HT-29 (cell line): ENCODE measurements around the gene EXOC3L2. TPM values are rescaled to one million over a fixed set of nuclear protein-coding genes. Genes with fewer than 3 reads are reported as not detected.
"Not testable (repeated sequence)": the region's sequence is repeated elsewhere in the genome, so short reads cannot be mapped to it uniquely, and the experiment has no call there.

Experiments used
- DNase-seq: peaks from one replicate; pipeline ENCODE4 v3.0.0-alpha.2; 2015; ENCODE audit warnings: low spot score
- total RNA-seq: library from RNA; depleted of rRNA; stranded (reverse); fragments of >200 nt; shearing (Covaris generic); gene quantifications from 2 replicates; pipeline ENCODE4 v1.2.3, GENCODE V29; 2014; rRNA removed

The EXOC3L2 gene
- total RNA-seq = not detected in 2 replicates

GRCh38 chr19:45245334-45245787 lies at the start of gene EXOC3L2:
Gene EXOC3L2 (minus strand): TSS chr19:45245407. CDS start chr19:45239045, 6,362 bp downstream.
- no peak for DNase-seq

DNA sequence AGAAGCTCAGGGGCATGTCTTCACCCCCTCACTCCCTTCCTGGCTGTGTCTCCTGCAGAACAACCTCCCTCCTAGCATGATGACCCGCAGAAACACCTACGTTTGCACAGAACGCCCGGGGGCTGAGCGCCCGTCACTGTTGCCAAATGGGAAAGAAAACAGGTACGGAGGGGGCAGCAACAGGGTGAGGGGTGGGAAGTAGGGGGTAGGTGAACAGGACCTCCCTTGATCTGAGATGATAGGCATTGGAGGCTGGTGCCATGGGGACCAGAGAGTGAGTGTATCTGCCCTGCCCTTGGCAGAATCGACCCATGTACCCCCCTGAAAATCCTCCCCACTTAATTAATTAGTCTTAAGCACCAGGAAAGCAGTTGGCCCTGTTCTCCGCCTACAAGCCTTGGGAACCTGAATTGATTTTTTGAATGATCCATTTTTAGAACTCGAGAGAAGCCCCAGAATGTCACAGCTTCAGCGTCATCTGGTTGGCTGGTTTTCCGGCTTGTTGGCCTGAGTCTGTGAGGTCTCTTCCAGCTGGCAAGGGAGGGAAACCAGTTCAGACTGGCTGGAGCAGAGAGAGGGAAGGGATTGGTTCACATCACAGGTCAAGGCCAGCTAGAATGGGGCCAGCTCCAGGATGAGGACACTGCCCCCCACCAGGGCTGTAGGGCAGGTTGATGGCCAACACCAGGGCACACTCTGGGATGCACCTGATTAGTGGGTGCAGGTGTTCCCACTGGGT lies 49.3 kb upstream of the EXOC3L2 start:
- no peak for DNase-seq

GRCh38 chr19:45293682-45294081 lies 48.5 kb upstream of the EXOC3L2 start:
- DNase-seq = no peak

DNA sequence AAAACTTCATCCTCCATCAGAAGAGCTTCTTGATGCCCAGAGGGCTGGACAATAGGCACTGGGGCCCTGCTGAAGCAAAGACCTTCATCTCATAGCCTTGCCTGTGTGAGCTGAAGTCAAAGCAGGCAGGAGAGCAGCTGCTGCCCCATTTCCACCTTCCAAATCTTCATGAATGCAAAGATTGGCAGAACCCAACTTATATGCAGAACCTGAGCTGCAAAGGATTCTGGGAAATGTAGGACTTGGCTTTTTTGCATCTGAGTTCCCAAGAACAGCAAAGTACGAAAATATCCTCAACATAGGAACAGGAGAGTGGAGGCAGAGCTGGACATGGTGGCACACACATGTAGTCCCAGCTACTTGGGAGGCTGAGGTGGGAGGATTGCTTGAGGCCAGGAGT lies 46.6 kb upstream of the EXOC3L2 start:
- DNase-seq = no peak

DNA sequence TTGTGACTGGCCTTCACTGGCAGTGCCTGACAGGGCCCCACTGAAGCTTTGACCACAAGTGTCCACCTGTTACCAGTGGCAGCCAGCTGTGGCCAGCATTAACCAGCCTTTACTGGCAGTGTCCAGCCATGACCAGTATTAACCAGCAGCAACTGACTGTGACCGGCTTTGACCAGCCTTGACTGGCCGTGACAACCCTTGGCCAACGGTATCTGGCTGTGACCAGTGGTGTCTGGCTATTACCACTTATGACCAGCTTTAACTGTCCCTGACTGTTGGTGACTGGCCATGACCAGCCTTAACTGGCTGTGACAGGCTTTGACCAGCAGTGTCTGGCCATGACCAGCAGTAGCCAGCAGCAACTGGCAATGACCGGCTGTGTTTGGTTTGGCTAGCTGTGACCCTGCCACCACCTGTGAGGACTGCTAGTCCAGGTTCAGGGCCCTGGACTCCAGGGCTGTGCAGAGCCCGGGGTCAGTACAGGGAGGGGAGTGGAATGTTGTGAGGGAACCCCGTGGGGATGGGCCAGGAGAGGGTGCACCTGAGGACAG lies 45.2 kb upstream of the EXOC3L2 start:
- no peak for DNase-seq

- no peak for DNase-seq
These were observed 38.3 kb upstream of the EXOC3L2 start for GRCh38 chr19:45283443-45284033.

DNA sequence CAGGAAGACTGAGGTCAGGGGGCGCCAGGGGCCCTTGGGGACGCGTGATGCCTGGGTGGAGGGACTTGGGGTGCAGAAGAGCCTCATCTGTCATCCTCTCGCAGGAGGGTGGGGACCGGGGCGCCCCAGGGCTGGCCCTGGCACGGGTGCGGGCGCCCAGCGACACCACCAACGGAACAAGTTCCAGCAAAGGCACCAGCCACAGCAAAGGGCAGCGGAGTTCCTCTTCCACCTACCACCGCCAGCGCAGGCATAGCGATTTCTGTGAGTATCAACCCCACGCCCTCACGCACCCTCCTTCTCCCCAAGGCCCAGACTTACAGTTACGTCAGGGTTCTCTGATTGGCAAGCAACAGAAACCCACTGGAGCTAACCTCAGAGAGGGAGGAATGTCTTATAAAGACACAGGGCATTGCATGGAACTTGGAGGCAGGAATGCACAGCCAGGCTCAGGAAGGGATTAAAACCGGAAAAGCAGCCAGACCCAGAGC lies 35.3 kb upstream of the EXOC3L2 start:
- DNase-seq = no peak

DNA sequence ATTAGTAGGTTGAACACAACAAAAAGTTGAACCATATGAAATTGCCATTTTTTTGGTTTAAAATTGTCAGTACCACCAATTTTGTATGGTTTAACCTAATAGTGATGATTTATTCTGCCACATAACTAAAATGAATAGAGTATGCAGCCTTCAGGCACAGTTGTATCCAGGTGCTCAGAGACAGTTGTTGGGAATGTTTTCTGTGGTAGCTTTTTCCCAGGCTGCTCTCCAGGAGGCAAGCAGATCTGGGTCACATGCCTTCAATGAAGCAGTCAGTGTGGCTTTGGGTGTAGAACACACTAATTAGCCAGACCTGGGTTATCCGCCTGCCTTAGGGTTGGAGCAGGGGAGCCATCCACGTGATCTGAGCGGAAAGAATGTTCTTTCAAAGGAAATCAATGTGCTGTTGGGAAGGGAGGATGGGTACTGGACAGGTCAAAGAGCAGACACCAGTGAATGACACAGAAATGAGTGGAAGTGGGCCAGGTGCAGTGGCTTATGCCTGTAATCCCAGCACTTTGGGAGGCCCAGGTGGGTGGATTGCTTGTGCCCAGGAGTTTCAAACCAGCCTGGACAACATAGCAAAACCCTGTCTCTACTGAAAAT lies 34.5 kb upstream of the EXOC3L2 start:
- DNase-seq = no peak

GRCh38 chr19:45278087-45278486 lies 32.9 kb upstream of the EXOC3L2 start:
- DNase-seq = no peak

DNA sequence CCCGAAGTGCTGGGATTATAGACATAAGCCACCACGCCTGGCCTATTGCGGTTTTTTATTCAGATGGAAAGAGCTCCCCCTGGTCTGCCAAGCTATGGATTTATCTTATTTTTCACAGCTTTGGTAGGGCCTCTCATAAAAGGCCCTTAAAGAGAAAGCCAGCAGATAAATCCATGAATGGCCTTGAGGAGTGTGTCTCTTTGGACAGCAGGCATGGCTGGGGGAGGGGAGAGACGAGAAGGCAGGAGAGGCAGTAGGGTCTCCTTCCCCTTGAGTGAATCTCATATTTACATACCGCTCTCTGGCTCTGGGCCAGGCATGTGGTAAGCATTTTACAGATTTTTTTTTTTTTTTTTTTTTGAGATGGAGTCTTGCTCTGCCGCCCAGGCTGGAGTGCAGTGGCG lies 31.1 kb upstream of the EXOC3L2 start:
- no peak for DNase-seq

DNA sequence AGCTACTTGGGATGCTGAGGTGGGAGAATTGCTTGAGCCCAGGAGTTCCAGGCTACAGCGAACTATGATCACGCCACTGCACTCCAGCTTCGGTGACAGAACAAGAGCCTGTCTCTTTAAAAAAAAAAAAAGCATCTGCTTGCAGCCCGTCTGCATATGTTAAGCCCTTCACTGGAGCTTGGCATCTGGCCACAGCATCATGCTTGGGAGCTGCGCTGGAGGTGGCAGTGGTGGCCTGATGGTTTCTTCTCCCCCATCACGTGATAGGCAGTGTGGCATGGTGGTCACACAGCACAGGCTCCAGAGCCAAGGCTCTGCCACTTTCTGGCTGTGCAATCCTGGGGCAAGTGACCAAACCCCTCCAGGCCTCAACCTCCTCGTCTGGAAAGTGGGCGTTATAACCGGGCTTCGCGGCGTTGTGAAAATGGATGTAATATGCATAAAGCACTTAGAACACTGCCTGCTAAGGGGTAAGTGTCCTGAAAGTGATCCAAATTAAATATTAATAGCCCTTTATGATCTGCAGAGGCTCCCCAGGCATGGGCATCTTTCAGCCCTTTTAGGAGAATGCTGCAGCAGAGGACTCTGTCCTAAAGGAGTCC lies 30.3 kb upstream of the EXOC3L2 start:
- no peak for DNase-seq

- DNase-seq = no peak
These were observed 28.3 kb upstream of the EXOC3L2 start for GRCh38 chr19:45273521-45273855.

- DNase-seq = no peak
These were observed 26.5 kb upstream of the EXOC3L2 start for GRCh38 chr19:45271735-45272108.

DNA sequence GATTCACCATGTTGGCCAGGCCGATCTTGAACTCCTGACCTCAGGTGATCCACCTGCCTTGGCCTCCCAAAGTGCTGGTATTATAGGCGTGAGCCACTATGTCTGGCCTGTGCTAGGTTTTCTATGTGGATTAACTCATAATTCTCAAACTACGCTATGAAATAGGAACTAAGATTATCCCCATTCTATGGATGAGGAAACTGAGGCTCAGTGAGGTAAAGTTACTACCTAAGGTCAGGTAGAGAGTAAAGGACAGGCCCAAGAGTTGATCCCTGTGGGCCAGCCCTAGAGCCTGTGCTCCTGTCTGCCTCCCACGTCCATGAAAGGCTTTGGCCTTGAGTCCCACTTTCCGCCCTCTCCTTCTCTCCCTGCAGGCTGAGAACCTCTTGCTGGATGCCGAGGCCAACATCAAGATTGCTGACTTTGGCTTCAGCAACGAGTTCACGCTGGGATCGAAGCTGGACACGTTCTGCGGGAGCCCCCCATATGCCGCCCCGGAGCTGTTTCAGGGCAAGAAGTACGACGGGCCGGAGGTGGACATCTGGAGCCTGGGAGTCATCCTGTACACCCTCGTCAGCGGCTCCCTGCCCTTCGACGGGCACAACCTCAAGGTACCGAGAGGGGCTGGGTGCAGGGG lies 26.0 kb upstream of the EXOC3L2 start:
- DNase-seq = no peak

GRCh38 chr19:45269939-45270338 lies 24.7 kb upstream of the EXOC3L2 start:
- not testable (repeated sequence) for DNase-seq

GRCh38 chr19:45267296-45267695 lies 22.1 kb upstream of the EXOC3L2 start:
- DNase-seq = no peak

DNA sequence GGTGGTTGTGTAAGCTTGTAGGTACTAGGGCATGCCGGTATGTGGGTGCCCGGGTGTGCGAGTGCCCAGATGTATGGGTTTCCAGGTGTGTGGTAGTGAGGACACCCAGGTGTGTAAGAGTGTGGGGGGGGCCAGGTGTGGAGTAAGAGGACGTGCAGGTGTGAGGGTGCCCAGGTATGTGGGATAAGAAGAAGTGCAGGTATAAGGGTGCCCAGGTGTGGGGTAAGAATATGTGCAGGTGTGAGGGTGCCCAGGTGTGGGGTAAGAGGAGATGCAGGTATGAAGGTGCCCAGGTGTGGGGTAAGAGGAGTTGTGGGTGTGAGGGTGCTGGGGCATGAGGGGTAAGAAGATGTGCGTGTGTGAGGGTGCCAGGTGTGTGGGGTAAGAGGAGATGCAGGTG lies 20.2 kb upstream of the EXOC3L2 start:
- no peak for DNase-seq

- no peak for DNase-seq
These were observed 19.6 kb upstream of the EXOC3L2 start for GRCh38 chr19:45264781-45265317.

GRCh38 chr19:45263013-45263412 lies 17.8 kb upstream of the EXOC3L2 start:
- no peak for DNase-seq

- no peak for DNase-seq
These were observed 17.4 kb upstream of the EXOC3L2 start for GRCh38 chr19:45262570-45262969.

DNA sequence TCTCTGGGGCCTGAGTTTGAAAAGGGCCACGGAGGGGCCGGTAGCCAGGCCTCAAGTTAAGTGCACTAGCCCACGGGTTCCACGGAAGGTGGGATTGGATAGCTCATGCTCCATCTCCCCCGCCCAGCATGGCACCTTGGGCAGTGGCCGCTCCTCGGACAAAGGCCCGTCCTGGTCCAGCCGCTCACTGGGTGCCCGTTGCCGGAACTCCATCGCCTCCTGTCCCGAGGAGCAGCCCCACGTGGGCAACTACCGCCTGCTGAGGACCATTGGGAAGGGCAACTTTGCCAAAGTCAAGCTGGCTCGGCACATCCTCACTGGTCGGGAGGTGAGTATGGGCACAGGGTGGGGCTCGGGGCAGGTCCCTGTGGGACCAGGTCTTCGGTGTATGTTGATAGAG lies 13.7 kb upstream of the EXOC3L2 start:
- no peak for DNase-seq
